ENCODE measurements around the gene ZNF232. TPM values are rescaled to one million over a fixed set of nuclear protein-coding genes. Genes with fewer than 3 reads are reported as not detected.
"Not testable (repeated sequence)": the region's sequence is repeated elsewhere in the genome, so short reads cannot be mapped to it uniquely, and the experiment has no call there.

The ZNF232 gene
- polyA plus RNA-seq, 2 donors: 4.3 to 5.8 TPM

- H3K4me1 ChIP-seq (ENCODE audit: control insufficient read depth in 2 of 2, insufficient read depth in 2 of 2, low read length in 1 of 2): no peaks in the 10 kb centered on the region
- H3K4me3 ChIP-seq (ENCODE audit: low read depth in 1 of 2, low read length in 2 of 2): no peak overlapping the region
- WGBS, 2 donors: 81 to 88% methylated on average over 14 of the region's 14 CpGs
- no peaks in the 10 kb centered on the region for H3K36me3 ChIP-seq (ENCODE audit: control insufficient read depth in 2 of 2, insufficient read depth in 2 of 2, low read length in 1 of 2)
- H3K27ac ChIP-seq (ENCODE audit: low read depth in 2 of 2, low read length in 1 of 2): no peak overlapping the region
- H3K9me3 ChIP-seq (ENCODE audit: control insufficient read depth in 2 of 2, insufficient read depth in 1 of 2, low read depth in 1 of 2, low read length in 1 of 2): no peaks in the 10 kb centered on the region
- H3K27me3 ChIP-seq (ENCODE audit: control insufficient read depth in 1 of 2, insufficient read depth in 2 of 2, low read length in 2 of 2): no peaks in the 10 kb centered on the region
Observed at GRCh38 chr17:5135726-5136579, 24.3 kb upstream of the ZNF232 start.

DNA sequence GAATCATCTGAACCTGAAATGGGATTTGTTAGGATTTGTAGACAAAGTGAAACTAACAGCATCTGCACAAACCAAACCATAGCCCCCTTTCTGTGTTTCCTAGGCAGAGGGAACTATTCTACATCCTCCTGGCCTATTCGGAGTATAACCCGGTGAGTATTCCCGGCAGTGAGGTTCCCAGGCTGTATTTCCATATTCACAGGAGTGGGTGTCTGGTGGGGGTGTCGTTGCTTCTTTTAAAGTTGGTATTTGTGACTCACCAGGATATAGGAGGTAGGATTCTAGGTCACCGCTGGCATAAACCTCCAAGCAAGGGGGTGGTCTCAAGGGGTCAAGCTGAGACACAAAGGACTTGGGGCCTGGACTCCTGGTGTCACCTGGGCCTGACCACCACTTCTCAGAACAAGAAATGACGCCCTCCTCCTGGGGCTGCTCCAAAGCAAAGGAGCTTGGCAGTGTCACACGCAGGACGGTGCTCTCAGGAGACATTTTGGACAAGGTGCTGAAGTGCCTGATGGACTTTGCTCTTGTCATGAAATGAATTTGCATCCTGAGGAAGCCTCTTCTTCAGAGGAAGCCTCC is 23.5 kb upstream of the ZNF232 start:
- H3K27ac ChIP-seq (ENCODE audit: low read depth in 2 of 2, low read length in 1 of 2); H3K36me3 ChIP-seq (ENCODE audit: control insufficient read depth in 2 of 2, insufficient read depth in 2 of 2, low read length in 1 of 2); H3K27me3 ChIP-seq (ENCODE audit: control insufficient read depth in 1 of 2, insufficient read depth in 2 of 2, low read length in 2 of 2); H3K4me3 ChIP-seq (ENCODE audit: low read depth in 1 of 2, low read length in 2 of 2); H3K9me3 ChIP-seq (ENCODE audit: control insufficient read depth in 2 of 2, insufficient read depth in 1 of 2, low read depth in 1 of 2, low read length in 1 of 2); H3K4me1 ChIP-seq (ENCODE audit: control insufficient read depth in 2 of 2, insufficient read depth in 2 of 2, low read length in 1 of 2): not testable (repeated sequence)
- 73 to 81% methylated on average over 8 of the region's 8 CpGs for WGBS, 2 donors

GRCh38 chr17:5134571-5134970 is 22.9 kb upstream of the ZNF232 start:
- H3K9me3 ChIP-seq (ENCODE audit: control insufficient read depth in 2 of 2, insufficient read depth in 1 of 2, low read depth in 1 of 2, low read length in 1 of 2); H3K27ac ChIP-seq (ENCODE audit: low read depth in 2 of 2, low read length in 1 of 2); H3K4me3 ChIP-seq (ENCODE audit: low read depth in 1 of 2, low read length in 2 of 2); H3K27me3 ChIP-seq (ENCODE audit: control insufficient read depth in 1 of 2, insufficient read depth in 2 of 2, low read length in 2 of 2); H3K36me3 ChIP-seq (ENCODE audit: control insufficient read depth in 2 of 2, insufficient read depth in 2 of 2, low read length in 1 of 2); H3K4me1 ChIP-seq (ENCODE audit: control insufficient read depth in 2 of 2, insufficient read depth in 2 of 2, low read length in 1 of 2): not testable (repeated sequence)
- 80 to 86% methylated on average over 11 of the region's 11 CpGs for WGBS, 2 donors

GRCh38 chr17:5133961-5134360 is 22.3 kb upstream of the ZNF232 start:
- not testable (repeated sequence) for H3K4me3 ChIP-seq (ENCODE audit: low read depth in 1 of 2, low read length in 2 of 2); H3K27me3 ChIP-seq (ENCODE audit: control insufficient read depth in 1 of 2, insufficient read depth in 2 of 2, low read length in 2 of 2); H3K9me3 ChIP-seq (ENCODE audit: control insufficient read depth in 2 of 2, insufficient read depth in 1 of 2, low read depth in 1 of 2, low read length in 1 of 2); H3K4me1 ChIP-seq (ENCODE audit: control insufficient read depth in 2 of 2, insufficient read depth in 2 of 2, low read length in 1 of 2); H3K27ac ChIP-seq (ENCODE audit: low read depth in 2 of 2, low read length in 1 of 2); H3K36me3 ChIP-seq (ENCODE audit: control insufficient read depth in 2 of 2, insufficient read depth in 2 of 2, low read length in 1 of 2)
- WGBS, 2 donors: 91 to 92% methylated on average over 8 of the region's 8 CpGs

DNA sequence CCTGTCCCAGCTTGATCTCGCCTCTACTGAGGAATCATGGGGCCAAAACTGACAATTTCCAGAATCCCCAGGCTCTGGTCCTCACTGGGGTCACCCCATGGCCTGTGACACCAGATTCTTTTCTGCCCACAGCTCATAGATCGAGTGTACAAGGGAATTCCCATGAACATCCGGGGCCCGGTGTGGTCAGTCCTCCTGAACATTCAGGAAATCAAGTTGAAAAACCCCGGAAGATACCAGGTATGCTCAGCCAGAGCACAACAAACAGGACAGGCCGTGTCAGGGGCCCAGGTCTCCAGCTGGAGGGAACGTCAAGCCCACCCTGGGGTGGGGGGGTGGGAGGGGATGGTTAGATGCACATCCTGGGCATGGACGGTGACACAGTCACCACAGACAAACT is 21.6 kb upstream of the ZNF232 start:
- Histone ChIP-seq H3K27ac (ENCODE audit: low read depth in 2 of 2, low read length in 1 of 2) (no peak overlapping the region), H3K27me3 (ENCODE audit: control insufficient read depth in 1 of 2, insufficient read depth in 2 of 2, low read length in 2 of 2) (no peaks in the 10 kb centered on the region), H3K4me3 (ENCODE audit: low read depth in 1 of 2, low read length in 2 of 2) (no peak overlapping the region), H3K4me1 (ENCODE audit: control insufficient read depth in 2 of 2, insufficient read depth in 2 of 2, low read length in 1 of 2) (no peaks in the 10 kb centered on the region), H3K36me3 (ENCODE audit: control insufficient read depth in 2 of 2, insufficient read depth in 2 of 2, low read length in 1 of 2) (no peaks in the 10 kb centered on the region), H3K9me3 (ENCODE audit: control insufficient read depth in 2 of 2, insufficient read depth in 1 of 2, low read depth in 1 of 2, low read length in 1 of 2) (no peaks in the 10 kb centered on the region)
- WGBS, 2 donors: 73 to 78% methylated on average over 8 of the region's 8 CpGs

DNA sequence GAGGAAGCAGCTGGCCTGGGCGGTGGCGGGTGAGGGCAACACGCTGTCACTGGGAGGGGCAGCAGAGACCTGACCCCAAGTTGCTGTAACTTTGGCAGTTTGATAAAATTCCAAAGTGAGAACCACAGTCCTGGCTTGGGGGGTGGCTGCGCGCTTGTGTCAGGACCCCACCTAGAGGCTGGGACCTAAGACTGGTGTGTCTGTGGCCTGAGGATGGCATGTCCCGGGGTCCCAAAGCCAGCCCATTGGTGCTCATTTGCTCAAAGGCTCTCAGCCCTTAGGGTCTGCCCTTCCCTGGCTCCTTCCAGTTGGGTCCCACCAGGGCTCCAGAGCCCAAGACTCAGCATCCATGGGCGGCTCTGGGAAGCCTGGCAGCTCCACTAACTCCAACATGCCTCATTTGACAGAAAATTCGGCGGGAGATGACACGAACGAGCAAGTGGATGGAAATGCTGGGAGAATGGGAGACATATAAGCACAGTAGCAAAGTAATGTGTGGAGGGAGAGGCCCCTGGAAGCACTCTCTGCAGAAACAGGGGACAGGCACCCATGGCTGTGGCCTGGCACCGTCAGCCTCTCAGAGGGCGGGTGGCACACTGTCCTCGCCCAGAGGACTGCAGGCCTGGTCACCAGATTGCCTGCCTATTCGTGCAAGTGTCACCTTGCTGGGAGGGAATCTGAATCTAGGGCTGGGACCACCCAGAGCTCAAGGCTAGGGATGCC is 21.0 kb upstream of the ZNF232 start:
- H3K36me3 ChIP-seq (ENCODE audit: control insufficient read depth in 2 of 2, insufficient read depth in 2 of 2, low read length in 1 of 2); H3K4me1 ChIP-seq (ENCODE audit: control insufficient read depth in 2 of 2, insufficient read depth in 2 of 2, low read length in 1 of 2); H3K27ac ChIP-seq (ENCODE audit: low read depth in 2 of 2, low read length in 1 of 2); H3K4me3 ChIP-seq (ENCODE audit: low read depth in 1 of 2, low read length in 2 of 2); H3K27me3 ChIP-seq (ENCODE audit: control insufficient read depth in 1 of 2, insufficient read depth in 2 of 2, low read length in 2 of 2); H3K9me3 ChIP-seq (ENCODE audit: control insufficient read depth in 2 of 2, insufficient read depth in 1 of 2, low read depth in 1 of 2, low read length in 1 of 2): not testable (repeated sequence)
- 93% methylated on average over 12 to 15 of the region's 15 CpGs for WGBS, 2 donors

GRCh38 chr17:5131799-5132502 is 20.3 kb upstream of the ZNF232 start:
- WGBS, 2 donors: 83 to 91% methylated on average over 15 to 16 of the region's 16 CpGs
- H3K36me3 ChIP-seq (ENCODE audit: control insufficient read depth in 2 of 2, insufficient read depth in 2 of 2, low read length in 1 of 2); H3K4me1 ChIP-seq (ENCODE audit: control insufficient read depth in 2 of 2, insufficient read depth in 2 of 2, low read length in 1 of 2); H3K4me3 ChIP-seq (ENCODE audit: low read depth in 1 of 2, low read length in 2 of 2); H3K9me3 ChIP-seq (ENCODE audit: control insufficient read depth in 2 of 2, insufficient read depth in 1 of 2, low read depth in 1 of 2, low read length in 1 of 2); H3K27me3 ChIP-seq (ENCODE audit: control insufficient read depth in 1 of 2, insufficient read depth in 2 of 2, low read length in 2 of 2); H3K27ac ChIP-seq (ENCODE audit: low read depth in 2 of 2, low read length in 1 of 2): not testable (repeated sequence)

DNA sequence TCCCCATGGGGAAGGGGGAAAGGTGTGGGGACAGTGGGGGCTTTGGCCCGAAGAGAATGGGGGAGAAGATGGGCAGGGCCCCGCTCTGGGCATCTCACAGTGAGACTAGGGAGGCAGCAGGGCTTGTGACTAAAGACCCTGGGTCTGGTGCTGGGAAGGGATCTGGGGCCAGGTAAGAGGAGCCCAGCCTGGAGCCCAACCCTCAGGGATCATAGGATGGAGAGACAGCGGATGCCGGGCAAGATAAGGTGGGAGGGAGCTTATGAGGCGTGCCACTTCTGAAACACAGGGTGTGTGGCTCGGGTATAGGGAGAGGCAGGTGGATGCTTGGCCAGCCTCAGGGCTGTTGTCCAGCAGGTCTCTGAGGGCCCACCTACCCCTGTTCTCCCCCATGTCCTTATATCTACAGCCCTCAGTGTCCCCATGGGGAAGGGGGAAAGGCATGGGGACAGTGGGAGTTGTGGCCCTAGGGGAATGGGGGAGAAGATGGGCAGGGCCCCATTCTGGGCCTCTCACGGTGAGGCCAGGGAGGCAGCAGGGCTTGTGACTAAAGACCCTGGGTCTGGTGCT is 19.6 kb upstream of the ZNF232 start:
- Histone ChIP-seq H3K27ac (ENCODE audit: low read depth in 2 of 2, low read length in 1 of 2) (no peak overlapping the region), H3K4me1 (ENCODE audit: control insufficient read depth in 2 of 2, insufficient read depth in 2 of 2, low read length in 1 of 2) (no peaks in the 10 kb centered on the region), H3K9me3 (ENCODE audit: control insufficient read depth in 2 of 2, insufficient read depth in 1 of 2, low read depth in 1 of 2, low read length in 1 of 2) (no peaks in the 10 kb centered on the region), H3K36me3 (ENCODE audit: control insufficient read depth in 2 of 2, insufficient read depth in 2 of 2, low read length in 1 of 2) (no peaks in the 10 kb centered on the region), H3K4me3 (ENCODE audit: low read depth in 1 of 2, low read length in 2 of 2) (no peak overlapping the region), H3K27me3 (ENCODE audit: control insufficient read depth in 1 of 2, insufficient read depth in 2 of 2, low read length in 2 of 2) (no peaks in the 10 kb centered on the region)
- 89% methylated on average over 7 of the region's 7 CpGs for WGBS, 2 donors

DNA sequence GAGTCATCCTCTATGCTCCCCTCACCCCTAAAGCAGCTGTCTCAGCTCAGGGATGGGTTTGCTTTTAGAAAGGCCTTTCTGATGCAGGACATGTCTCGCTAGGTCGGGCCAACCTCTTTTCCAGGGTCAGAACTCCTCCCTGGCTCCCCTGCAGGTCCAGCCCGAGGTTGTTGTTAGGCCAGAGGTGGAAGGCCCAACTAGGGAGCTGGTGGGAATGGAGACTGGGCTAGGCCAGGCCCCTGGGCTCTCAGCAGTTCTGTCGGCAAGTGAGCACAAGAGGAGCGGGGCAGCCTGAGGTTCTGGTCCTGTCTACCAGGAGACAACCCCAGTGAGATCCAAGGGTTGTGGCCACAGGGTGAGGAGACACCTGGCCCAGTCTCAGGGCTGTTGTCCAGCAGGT is 19.0 kb upstream of the ZNF232 start:
- not testable (repeated sequence) for H3K4me1 ChIP-seq (ENCODE audit: control insufficient read depth in 2 of 2, insufficient read depth in 2 of 2, low read length in 1 of 2); H3K4me3 ChIP-seq (ENCODE audit: low read depth in 1 of 2, low read length in 2 of 2); H3K9me3 ChIP-seq (ENCODE audit: control insufficient read depth in 2 of 2, insufficient read depth in 1 of 2, low read depth in 1 of 2, low read length in 1 of 2); H3K36me3 ChIP-seq (ENCODE audit: control insufficient read depth in 2 of 2, insufficient read depth in 2 of 2, low read length in 1 of 2); H3K27ac ChIP-seq (ENCODE audit: low read depth in 2 of 2, low read length in 1 of 2); H3K27me3 ChIP-seq (ENCODE audit: control insufficient read depth in 1 of 2, insufficient read depth in 2 of 2, low read length in 2 of 2)
- WGBS, 2 donors: 77 to 87% methylated on average over 5 of the region's 5 CpGs
